ENCODE measurements around the gene CTRB2.

The CTRB2 gene

GRCh38 chr16:75206749-75207451 lies at the start of gene CTRB2:
Gene CTRB2 (minus strand): TSS chr16:75207161. CDS start chr16:75207141, 20 bp downstream.
- no peak for DNase-seq (ENCODE audit: low spot score)

- DNase-seq (ENCODE audit: low spot score) = no peak
Measured at GRCh38 chr16:75256059-75256571, 49.2 kb upstream of the CTRB2 start.

GRCh38 chr16:75254359-75254837 lies 47.4 kb upstream of the CTRB2 start:
- peak; percentile 80 for DNase-seq (ENCODE audit: low spot score)

DNA sequence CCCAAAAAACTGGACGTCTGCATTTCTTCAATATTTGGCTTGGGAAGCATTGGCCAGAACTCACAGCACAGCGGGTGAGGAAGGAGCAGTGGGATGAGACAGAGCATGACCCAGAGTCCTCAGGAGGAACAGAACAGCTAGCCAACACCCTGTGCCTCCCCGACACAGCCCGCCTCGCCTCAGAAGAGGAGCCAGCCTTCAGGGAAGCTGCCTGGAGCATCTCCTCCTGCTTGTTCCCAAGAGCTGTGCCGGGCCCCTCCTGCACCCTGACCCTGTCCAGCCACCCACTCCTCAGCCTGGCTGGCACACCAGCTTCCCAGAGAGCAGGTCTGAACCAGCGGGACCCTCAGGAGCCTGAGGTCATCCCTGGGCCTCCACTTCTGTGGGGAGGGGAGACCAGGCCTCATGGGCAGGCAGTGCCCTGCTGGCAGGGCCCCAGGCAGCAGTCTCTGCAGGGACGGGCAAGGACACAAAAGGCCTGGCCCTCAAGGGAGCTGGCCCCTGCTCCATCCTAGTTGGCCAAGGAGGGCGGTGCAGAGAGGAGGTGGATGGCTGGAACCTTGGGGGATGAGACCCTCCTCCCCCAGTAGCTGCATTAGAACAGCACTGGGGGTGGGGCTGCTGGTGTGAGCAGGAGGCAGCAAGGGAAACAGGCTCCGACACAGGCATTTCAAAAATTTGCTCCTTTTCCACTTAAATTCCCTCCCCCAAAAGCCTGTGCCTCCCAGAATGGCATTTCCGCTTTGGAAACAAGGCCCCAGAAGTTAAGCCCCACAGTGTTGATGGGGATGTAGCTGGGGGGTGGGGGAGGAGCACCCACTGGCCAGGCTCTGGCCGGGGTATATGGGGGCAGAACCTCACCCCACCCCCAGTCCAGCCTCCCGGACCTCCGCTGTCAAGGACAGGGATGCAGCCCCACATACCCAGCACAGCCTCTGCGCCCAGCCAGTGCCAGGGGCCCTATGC lies 46.3 kb upstream of the CTRB2 start:
- peak; percentile 36 for DNase-seq (ENCODE audit: low spot score)

- no peak for DNase-seq (ENCODE audit: low spot score)
Measured at GRCh38 chr16:75252049-75252864, 45.3 kb upstream of the CTRB2 start.

GRCh38 chr16:75251280-75252048 lies 44.5 kb upstream of the CTRB2 start, which contains the start of gene BCAR1:
Gene BCAR1 (minus strand): TSS chr16:75251624. CDS start chr16:75251482, 142 bp downstream.
- peak; percentile 93 for DNase-seq (ENCODE audit: low spot score)

DNA sequence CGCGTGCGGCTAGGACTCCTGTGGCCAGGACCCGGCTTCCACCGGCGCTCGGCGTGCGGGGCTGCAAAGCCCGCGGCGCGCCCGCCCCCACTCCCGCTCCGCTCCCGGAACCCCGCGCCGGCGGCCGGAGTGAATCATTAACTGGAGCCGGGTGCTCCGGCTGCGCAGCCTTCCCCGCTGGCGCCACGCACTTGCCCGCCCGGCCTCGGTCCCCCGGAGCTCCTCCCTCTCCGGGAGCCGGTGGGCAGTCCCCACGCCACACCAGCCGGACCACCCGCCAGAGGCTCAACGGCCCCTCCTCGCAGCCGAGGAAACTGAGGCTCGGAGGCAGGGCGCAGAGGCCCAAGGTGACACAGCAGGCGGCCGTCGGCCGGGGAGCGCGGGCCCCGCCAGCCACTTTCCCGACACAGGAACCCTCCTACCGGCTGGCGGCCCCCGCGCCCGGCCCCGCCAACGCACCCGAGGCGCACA lies 43.9 kb upstream of the CTRB2 start:
- DNase-seq (ENCODE audit: low spot score) = peak; percentile 70

DNA sequence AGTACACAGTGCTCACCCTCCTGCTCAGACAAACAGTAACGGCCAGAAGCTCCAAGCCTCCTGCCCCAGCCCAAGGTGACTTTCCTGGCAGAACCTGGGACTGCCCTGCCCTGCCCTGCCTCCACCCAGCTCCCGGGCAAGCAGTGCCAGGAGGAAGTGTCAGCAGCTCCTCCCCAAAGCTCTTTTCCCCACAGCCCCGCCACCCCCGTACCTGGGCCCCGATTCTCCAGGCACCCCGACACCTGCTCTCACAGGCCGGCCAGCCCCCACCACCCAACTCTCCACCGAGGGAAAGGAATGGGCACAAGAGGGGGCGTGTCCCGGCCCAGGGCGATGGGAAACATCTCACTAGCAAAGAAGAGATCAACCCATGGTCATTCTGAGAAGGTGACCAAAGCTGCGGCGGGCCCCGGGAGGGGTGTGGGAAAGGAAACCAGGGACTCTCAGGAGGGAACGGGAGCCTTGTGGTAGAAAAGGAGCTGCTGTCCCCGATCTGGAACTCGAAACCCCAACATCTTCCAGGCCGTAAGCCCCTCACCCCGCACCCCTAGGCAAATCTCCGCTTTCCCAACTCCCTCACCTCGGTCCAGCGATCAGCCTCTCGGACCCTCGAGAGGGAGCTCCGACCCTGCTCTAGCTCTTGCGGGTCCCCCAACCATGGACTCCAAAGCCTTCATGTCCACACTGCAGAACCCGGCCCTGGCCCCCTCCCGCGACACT lies 43.3 kb upstream of the CTRB2 start:
- peak; percentile 53 for DNase-seq (ENCODE audit: low spot score)

DNA sequence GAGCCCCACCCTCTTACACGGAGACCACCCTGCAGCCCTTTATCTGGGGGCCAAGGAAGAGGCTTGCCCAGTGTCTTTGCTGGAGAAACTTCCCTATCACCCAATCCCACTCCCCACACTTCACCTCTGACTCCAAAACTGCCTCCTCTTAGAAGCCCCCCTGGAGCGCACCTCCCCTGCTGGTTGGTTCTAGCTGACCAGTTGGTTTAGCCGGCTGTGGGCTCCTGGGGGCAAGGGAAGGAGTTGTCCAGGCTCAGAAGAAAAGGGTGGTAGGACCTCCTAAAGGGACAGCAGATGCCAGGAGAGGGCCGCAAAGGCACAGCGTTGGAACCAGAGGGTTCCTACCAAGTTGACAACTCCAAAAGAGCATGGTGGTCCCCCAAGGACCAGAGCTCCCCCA lies 42.5 kb upstream of the CTRB2 start:
- DNase-seq (ENCODE audit: low spot score) = no peak

DNA sequence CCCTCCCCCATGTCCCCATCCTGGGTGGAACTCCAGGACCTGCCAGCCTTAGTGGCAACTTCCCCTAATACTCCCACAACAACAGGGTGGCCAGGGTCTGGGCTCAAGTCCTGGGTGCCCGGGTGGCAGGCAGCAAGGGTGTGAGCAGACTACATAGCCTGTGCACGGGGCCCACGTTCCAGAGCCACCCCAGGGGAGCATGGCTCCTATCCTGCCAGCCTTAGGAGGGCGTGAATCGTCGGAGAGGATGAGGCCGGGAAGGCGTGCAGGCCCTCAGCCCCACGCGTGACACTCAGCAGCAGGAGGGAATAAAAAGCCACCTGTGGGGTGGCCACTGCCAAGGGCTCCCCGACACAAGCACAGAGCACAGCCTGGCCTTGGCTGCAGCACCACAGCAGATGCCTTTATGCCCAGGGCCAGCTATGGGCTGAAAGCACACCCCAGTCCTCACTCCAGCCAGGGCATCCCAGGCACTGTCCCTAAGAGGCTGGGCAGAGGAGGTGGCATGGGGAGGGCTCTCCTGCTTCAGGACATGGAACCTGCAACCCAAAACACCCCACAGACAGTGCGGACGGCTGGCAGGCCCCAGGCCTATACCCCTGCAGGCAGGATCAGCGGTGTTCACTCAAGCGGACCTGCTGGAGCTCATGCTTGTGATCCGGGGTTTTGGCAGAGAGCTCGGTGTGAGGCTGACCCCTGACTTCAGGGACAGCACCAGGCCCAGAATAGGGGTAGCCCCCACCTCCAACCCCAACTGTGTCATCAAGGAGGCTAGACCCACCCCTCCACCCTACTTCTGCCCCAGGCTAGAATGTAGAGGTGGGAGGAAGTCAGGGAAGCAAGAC lies 41.8 kb upstream of the CTRB2 start:
- DNase-seq (ENCODE audit: low spot score) = peak; percentile 64

DNA sequence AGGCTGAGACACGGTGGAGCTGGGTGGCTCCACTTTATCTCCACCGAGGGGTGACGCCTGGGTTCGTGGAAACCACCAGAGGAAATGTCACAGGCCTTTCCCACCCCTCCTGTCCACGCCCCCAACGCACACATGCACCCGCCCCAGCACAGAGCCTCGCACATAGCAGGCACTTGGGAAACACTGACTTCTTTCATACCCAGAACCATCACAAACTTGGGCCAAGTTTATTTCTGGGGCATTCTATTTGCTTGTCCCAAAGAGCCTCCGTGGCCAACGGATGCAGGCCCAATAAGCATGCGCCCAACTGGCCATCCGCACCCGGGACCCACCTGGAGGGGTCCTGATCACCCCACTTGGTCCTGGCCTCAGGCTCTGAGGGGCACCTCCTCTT lies 41.2 kb upstream of the CTRB2 start:
- DNase-seq (ENCODE audit: low spot score) = no peak

DNA sequence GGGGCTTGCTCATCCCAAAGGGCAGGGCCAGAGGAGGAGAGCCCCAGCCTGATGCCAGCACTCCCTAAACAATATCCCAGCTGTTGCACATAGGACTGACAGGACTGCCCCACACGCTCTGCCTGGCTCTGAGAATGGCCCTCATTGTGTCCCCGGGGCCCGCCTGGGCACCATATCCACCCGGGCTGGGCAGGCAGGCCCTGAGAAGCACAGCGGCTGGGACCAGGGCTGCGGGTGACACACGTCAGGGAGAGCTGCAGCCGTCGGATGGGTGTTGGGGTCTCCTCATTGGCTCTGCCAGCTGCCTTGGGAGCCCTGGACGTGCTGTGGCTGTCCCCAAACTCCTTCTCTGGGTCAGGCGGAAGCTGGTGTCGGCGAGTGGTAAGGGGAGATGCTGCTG lies 40.3 kb upstream of the CTRB2 start:
- no peak for DNase-seq (ENCODE audit: low spot score)

- DNase-seq (ENCODE audit: low spot score) = no peak
Measured at GRCh38 chr16:75246504-75247205, 39.7 kb upstream of the CTRB2 start.

DNA sequence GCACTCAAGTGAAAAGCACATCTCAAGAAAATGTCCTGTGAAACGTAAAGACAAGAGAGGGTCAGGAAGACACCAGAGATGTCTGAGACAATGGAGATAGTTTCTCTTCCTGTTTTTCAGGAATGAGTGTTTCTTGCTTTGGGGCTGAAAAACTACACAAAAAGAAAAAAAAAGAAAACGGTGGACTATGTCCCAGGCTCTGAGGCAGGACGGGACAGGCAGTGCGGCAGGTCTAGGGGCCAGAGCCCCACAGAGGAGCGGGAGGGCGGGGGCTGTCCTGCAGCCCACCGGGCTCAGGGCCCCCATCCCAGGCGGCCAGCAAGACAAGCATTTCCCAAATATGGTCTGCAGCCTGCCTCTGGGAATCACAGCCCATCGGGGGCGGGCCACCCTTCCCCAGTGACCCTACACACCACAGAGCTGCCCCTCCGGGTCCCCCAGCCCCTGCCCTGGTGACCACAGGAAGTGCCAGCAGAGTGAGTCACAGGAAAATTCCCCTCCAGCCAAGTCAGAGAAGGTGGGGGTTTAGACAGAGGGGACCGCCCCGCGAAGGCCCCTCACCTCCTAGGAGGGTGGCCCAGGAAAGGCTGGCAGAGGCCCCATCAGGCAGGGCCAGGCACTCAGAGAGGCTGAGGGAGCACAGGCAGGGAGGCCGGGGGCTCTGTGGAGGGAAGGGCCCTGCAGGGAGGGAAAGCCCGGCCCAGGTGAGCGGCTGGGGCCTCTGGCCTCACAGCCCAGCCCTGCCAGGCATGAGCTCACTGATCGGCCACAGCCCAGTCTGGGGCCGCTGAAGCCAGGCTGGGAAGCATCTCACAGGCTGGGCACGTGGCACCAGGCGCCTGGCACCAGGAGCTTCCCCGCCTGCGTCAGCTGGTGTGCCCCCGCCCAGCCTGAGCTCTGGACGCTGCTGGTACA lies 38.1 kb upstream of the CTRB2 start:
- peak; percentile 99 for DNase-seq (ENCODE audit: low spot score)

DNA sequence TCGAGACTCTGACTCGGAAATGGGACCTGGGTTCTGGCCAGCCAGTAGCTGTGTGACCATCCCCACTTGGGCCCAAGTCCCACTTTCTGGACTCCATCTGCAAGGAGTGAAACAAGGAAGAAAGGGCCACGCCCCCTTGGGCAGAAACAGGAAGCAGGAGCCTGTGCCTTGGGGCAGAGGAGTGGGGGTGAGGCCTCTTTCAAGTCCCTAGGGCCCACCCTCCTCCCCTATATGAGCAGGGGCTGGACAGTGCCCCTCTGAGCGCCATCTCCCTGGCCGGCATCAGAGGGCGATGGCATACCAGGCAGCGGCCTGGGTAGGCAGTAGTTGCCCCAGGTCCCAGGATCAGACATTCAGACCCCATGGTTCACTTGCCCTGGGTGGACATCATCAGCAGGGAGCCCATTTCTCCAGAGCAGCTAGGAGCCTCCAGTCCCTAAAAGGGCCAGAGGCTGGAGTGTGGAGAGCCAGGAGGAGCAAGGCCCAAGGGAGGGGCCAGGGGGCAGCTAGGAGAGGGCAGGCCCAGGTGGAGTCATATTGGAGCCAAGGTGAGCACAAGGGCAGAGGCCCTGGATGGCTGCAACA lies 37.4 kb upstream of the CTRB2 start:
- peak; percentile 54 for DNase-seq (ENCODE audit: low spot score)

GRCh38 chr16:75243667-75244224 lies 36.8 kb upstream of the CTRB2 start:
- DNase-seq (ENCODE audit: low spot score) = no peak

Measured in kidney tubule cell (primary cell).